ENCODE data around the gene TBC1D16. TPM values are rescaled to one million over a fixed set of nuclear protein-coding genes. Genes with fewer than 3 reads are reported as not detected.

The TBC1D16 gene
- total and polyA plus RNA-seq, 8 donors = 17.3 to 49.1 (median 31.3) TPM

GRCh38 chr17:79927688-79928501 is 107.8 kb downstream of the TBC1D16 start:
- ATAC-seq = no peak
- DNase-seq = no peak
- intact Hi-C loops (cut with DNase I) = no loop called here
- H3K4me1 ChIP-seq = peaks cover 10% of the 10 kb centered on the region in 2 donors
- TF ChIP-seq CTCF (IDR thresholded peaks at IDR 0.05) = no peak
- H3K4me3 ChIP-seq = no peak overlapping the region
- no peaks in the 10 kb centered on the region for H3K36me3 ChIP-seq
- no peaks in the 10 kb centered on the region for H3K9me3 ChIP-seq
- peaks cover 16 to 66% of the 10 kb centered on the region in 2 donors for H3K27me3 ChIP-seq
- H3K27ac ChIP-seq = no peak overlapping the region

DNA sequence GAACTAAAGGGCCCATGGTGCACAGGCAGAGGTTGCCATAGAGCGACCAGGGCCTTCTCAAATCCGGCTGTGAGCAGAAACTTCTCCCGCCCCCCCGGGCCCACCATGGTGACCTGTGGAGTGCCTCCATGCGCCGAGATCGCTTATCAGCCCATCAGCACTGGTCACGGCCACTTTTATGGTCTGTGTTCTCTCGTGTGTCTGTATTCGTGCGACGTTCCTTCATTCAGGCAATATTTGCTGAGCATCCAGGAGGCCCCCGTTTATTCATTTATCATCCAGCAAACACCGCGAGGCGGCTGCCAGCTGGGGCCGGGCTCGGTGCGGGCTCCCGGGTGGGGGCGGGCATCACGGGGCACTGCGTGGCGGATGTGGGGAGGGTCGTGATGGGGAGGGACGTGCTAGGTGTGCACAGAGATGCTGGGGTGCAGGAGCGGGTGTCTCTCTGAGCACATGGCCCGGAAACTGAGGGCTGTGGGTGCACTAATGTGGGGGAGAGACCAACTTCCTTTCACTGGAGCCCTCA is 108.5 kb downstream of the TBC1D16 start:
- DNase-seq (no peak), ATAC-seq (no peak)
- Histone ChIP-seq H3K4me1 (peaks cover 10% of the 10 kb centered on the region in 2 donors), H3K9me3 (no peaks in the 10 kb centered on the region), H3K27ac (no peak overlapping the region), H3K27me3 (peaks cover 16 to 62% of the 10 kb centered on the region in 2 donors), H3K4me3 (no peak overlapping the region), H3K36me3 (no peaks in the 10 kb centered on the region)
- intact Hi-C loops (cut with DNase I) = no loop called here
- no peak for TF ChIP-seq CTCF (IDR thresholded peaks at IDR 0.05)

DNA sequence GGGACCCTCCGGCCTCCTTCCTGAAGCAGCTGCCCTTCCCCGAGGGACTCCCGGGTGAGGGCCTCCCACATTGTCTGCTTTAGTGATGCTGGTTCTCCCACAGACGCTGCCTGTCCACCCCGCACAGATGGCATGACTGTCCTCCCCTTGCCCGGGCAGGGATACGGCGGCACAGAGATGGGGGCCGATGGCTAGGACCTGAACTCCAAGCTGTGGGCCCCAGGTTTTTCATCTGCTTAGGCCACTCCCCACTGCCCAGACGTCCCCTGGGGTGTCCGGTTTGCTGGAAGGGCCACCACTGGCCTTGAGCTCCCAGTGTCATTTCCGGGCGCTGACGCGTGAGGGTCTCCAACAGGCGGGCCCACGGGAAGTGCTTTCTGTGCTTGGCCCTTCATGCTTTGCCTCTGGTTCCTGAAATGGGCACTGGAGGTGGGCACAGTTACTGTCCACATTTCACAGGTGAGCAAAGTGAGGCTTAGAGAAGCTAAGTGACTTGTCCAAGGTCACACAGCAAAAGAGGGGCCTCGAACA is 109.0 kb downstream of the TBC1D16 start:
- H3K36me3 ChIP-seq = no peaks in the 10 kb centered on the region
- no peak for ATAC-seq
- TF ChIP-seq CTCF (IDR thresholded peaks at IDR 0.05) = no peak
- intact Hi-C loops (cut with DNase I) = no loop called here
- H3K4me3 ChIP-seq = no peak overlapping the region
- H3K4me1 ChIP-seq = peaks cover 10% of the 10 kb centered on the region in 2 donors
- H3K27ac ChIP-seq = no peak overlapping the region
- peaks cover 16 to 62% of the 10 kb centered on the region in 2 donors for H3K27me3 ChIP-seq
- DNase-seq = no peak
- H3K9me3 ChIP-seq = no peaks in the 10 kb centered on the region

DNA sequence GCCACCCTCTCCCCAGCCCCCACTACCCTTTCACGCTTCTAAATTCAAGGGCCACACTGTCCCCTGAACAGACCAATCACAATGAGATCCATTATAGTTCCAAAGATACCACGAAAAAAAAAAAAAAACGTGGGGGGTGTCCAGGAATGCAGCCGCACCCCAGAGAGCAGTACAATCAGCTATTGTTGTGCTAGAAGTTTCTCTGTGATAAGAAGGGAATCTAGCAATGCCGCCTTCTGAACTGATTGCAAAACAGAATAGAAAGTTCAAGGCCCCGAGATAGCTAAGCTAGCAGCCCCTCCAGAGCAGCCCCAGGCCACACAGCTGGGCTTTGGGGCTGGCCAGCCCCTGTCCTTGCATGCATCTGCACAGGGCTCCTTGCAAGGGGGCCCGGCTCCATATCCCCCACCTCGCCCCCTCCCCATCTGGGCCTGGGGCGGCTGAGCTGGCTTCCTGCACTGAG is 109.5 kb downstream of the TBC1D16 start:
- H3K27me3 ChIP-seq = peaks cover 12 to 62% of the 10 kb centered on the region in 2 donors

More for the DNA sequence above, 109.5 kb downstream of the TBC1D16 start:
- H3K4me1 ChIP-seq = peaks cover 10% of the 10 kb centered on the region in 2 donors
- no peak overlapping the region for H3K27ac ChIP-seq
- no peak for ATAC-seq
- TF ChIP-seq CTCF (IDR thresholded peaks at IDR 0.05) = no peak
- DNase-seq = no peak
- H3K36me3 ChIP-seq = no peaks in the 10 kb centered on the region
- H3K9me3 ChIP-seq = no peaks in the 10 kb centered on the region
- intact Hi-C loops (cut with DNase I) = no loop called here
- no peak overlapping the region for H3K4me3 ChIP-seq
